Measurements from ENCODE around the gene EYA2.

- TF ChIP-seq POLR2A (IDR thresholded peaks at IDR 0.05; ENCODE audit: low read depth, low read length) (no peak), MYC (IDR thresholded peaks at IDR 0.05; ENCODE audit: low read depth, low read length) (no peak), CTCF (IDR thresholded peaks at IDR 0.05; ENCODE audit: extremely low read depth in 1 of 2, insufficient read depth in 1 of 2, low read depth in 1 of 2, low read length in 2 of 2) (no peak), EZH2 (IDR thresholded peaks at IDR 0.05; ENCODE audit: borderline replicate concordance, low read depth, low read length, severe bottlenecking) (no peak), GATA2 (IDR thresholded peaks at IDR 0.05; ENCODE audit: insufficient read depth, insufficient read length, low read depth, low read length) (no peak), POLR2AphosphoS5 (IDR thresholded peaks at IDR 0.05; ENCODE audit: insufficient read depth, low read depth, low read length) (no peak), FOS (IDR thresholded peaks at IDR 0.05; ENCODE audit: borderline replicate concordance, insufficient read depth, low read length) (no peak)
These were observed 266.3 kb downstream of the EYA2 start for GRCh38 chr20:47160992-47161391.

All from endothelial cell of umbilical vein (primary cell).